HepG2 (cell line): ENCODE data around the gene MYOM1. TPM values are rescaled to one million over a fixed set of nuclear protein-coding genes. Genes with fewer than 3 reads are reported as not detected.

Experiments
- ATAC-seq: fragments of 200-7000 bp; cut with Tn5 transposase; 3 replicates; pipeline ENCODE4 v1.9.1; 2020; ENCODE audit warnings: mild to moderate bottlenecking, moderate library complexity
- BruUV-seq: library from RNA; stranded (reverse); fragments of 400-500 nt; replicated peaks from 2 replicates; lab custom pipeline; 2021; lab: Mats Ljungman, UMichigan
- CTCF ChIA-PET: fragments of 300-600 bp; formaldehyde crosslinking; extraction: SDS; loops from one replicate; lab custom pipeline; 2021; ENCODE audit warnings: low total read pairs, inconsistent platforms, low intra/inter-chr PET ratio; lab: Yijun Ruan, JAX
- POLR2A ChIA-PET: fragments of 350-600 bp; sonication (Branson Sonifier 250); formaldehyde crosslinking; loops from one replicate; lab custom pipeline; 2020; ENCODE audit warnings: antibody characterized with exemption, inconsistent platforms; lab: Yijun Ruan, JAX
- DNase-seq: peaks from one replicate; pipeline ENCODE4 v3.0.0-alpha.2; 2015; ENCODE audit warnings: low spot score
- FAIRE-seq: peaks from 3 replicates; lab custom pipeline; 2011; peaks lifted over from hg19 to GRCh38; lab: Jason Lieb, UNC
- H2AFZ ChIP-seq: one replicate; pipeline ENCODE4 v1.6.1; 2011; ENCODE audit warnings: low read length, inconsistent platforms
- H3K27ac ChIP-seq: fragments of 300-600 bp; 3 replicates; pipeline ENCODE4 v1.8.0; 2011; ENCODE audit warnings: mixed run types, mild to moderate bottlenecking, mixed read lengths, low read length, inconsistent platforms; ENCODE audit not compliant: insufficient read depth; ENCODE audit errors: extremely low read length
- H3K27me3 ChIP-seq, 2 experiments: fragments of 200-600 bp in 1 of 2; 2 replicates in 1 of 2; 3 replicates in 1 of 2; pipeline versions ENCODE4 v1.6.0 to v1.8.0; 2011; ENCODE audit warnings: low read length in 2 of 2, mild to moderate bottlenecking in 2 of 2, moderate library complexity in 2 of 2, inconsistent platforms in 1 of 2; ENCODE audit not compliant: insufficient read depth in 2 of 2, control insufficient read depth in 1 of 2
- H3K36me3 ChIP-seq, 2 experiments: fragments of 200-600 bp in 1 of 2; replicated peaks in 1 of 2; 2 replicates in 1 of 2; 3 replicates in 1 of 2; pipeline versions ENCODE4 v1.5.1 to v1.8.0; 2011; ENCODE audit warnings: low read length in 2 of 2, inconsistent platforms in 1 of 2; ENCODE audit not compliant: insufficient read depth in 2 of 2, control insufficient read depth in 1 of 2
- H3K4me1 ChIP-seq: 2 replicates; pipeline ENCODE4 v1.5.1; 2012; ENCODE audit warnings: low read length, inconsistent platforms; ENCODE audit not compliant: insufficient read depth
- H3K4me2 ChIP-seq: 2 replicates; pipeline ENCODE4 v1.6.0; 2011; ENCODE audit warnings: low read depth, low read length, inconsistent platforms
- H3K4me3 ChIP-seq, 3 experiments: fragments of 200-600 bp in 1 of 3; sonication (generic), shearing (Covaris generic) in 1 of 3; replicated peaks in 1 of 3; 2 replicates each; pipeline ENCODE4 v1.5.1; 2011 to 2016; ENCODE audit warnings: low read length in 3 of 3, inconsistent platforms in 2 of 3, low read depth in 2 of 3, mild to moderate bottlenecking in 2 of 3, control low read depth in 1 of 3, mixed read lengths in 1 of 3; ENCODE audit not compliant: insufficient read depth in 1 of 3
- H3K79me2 ChIP-seq: one replicate; pipeline ENCODE4 v1.6.1; 2011; ENCODE audit warnings: low read length, inconsistent platforms; ENCODE audit not compliant: insufficient read depth
- H3K9ac ChIP-seq: 2 replicates; pipeline ENCODE4 v1.6.0; 2011; ENCODE audit warnings: mild to moderate bottlenecking, low read depth, low read length, inconsistent platforms; ENCODE audit not compliant: insufficient read depth
- H3K9me3 ChIP-seq: 2 replicates; pipeline ENCODE4 v1.5.1; 2012; ENCODE audit warnings: mild to moderate bottlenecking, low read length
- H4K20me1 ChIP-seq: 2 replicates; pipeline ENCODE4 v1.6.0; 2011; ENCODE audit warnings: inconsistent platforms, mild to moderate bottlenecking, low read length, moderate library complexity; ENCODE audit not compliant: insufficient read depth
- BRCA1 ChIP-seq: sonication (generic); formaldehyde crosslinking; IDR thresholded peaks from 2 replicates; pipeline ENCODE4 v1.4.0; 2020; ENCODE audit warnings: missing genetic modification reagents
- CENPX ChIP-seq: sonication (generic); formaldehyde crosslinking; IDR thresholded peaks from 2 replicates; pipeline ENCODE4 v1.9.0; 2021; ENCODE audit warnings: mild to moderate bottlenecking, missing genetic modification reagents, moderate library complexity
- FIP1L1 ChIP-seq: fragments of 200-400 bp; formaldehyde crosslinking; IDR thresholded peaks from 2 replicates; pipeline ENCODE4 v1.6.1; 2018; ENCODE audit warnings: low read depth, mild to moderate bottlenecking, low read length, moderate library complexity, borderline replicate concordance; ENCODE audit not compliant: insufficient read depth
- KMT2A ChIP-seq: sonication (generic); formaldehyde crosslinking; IDR thresholded peaks from 2 replicates; pipeline ENCODE4 v1.4.0; 2020; ENCODE audit warnings: missing genetic modification reagents
- TAF1 ChIP-seq: sonication (generic); formaldehyde crosslinking; IDR thresholded peaks from 2 replicates; pipeline ENCODE4 v1.4.0; 2020; ENCODE audit warnings: missing genetic modification reagents
- THAP11 ChIP-seq: IDR thresholded peaks from 2 replicates; pipeline ENCODE4 v1.6.1; 2016; ENCODE audit warnings: missing biosample characterization, missing genetic modification reagents
- YY1 ChIP-seq: IDR thresholded peaks from 2 replicates; pipeline ENCODE4 v1.6.1; 2011; ENCODE audit warnings: low read length, low read depth, moderate library complexity, mild to moderate bottlenecking; ENCODE audit not compliant: insufficient read depth, insufficient replicate concordance
- ZBTB2 ChIP-seq: sonication (generic); formaldehyde crosslinking; IDR thresholded peaks from 2 replicates; pipeline ENCODE4 v1.8.0; 2022; ENCODE audit warnings: low read depth, missing genetic modification reagents
- ZBTB33 ChIP-seq: sonication (generic); formaldehyde crosslinking; IDR thresholded peaks from 2 replicates; pipeline ENCODE4 v1.4.0; 2020; ENCODE audit warnings: missing genetic modification reagents
- ZNF234 ChIP-seq: sonication (generic); formaldehyde crosslinking; conservative IDR thresholded peaks from 2 replicates; pipeline ENCODE4 v1.5.1; 2020; ENCODE audit warnings: mild to moderate bottlenecking, missing genetic modification reagents
- ZNF773 ChIP-seq: sonication (generic); formaldehyde crosslinking; IDR thresholded peaks from 2 replicates; pipeline ENCODE4 v1.4.0; 2020; ENCODE audit warnings: missing genetic modification reagents, borderline replicate concordance
- ZNF784 ChIP-seq: sonication (generic); formaldehyde crosslinking; IDR thresholded peaks from 2 replicates; pipeline ENCODE4 v1.5.1; 2020; ENCODE audit warnings: missing genetic modification reagents, mild to moderate bottlenecking, borderline replicate concordance
- ZNF790 ChIP-seq: sonication (generic); formaldehyde crosslinking; IDR thresholded peaks from 2 replicates; pipeline ENCODE4 v1.8.0; 2022; ENCODE audit warnings: missing genetic modification reagents, mild to moderate bottlenecking, borderline replicate concordance
- in situ Hi-C: cut with HindIII; loops from 2 replicates; pipeline ENCODE4 v1.10.0; 2017; ENCODE audit warnings: low pct_unique_long_range_greater_than_20kb; ENCODE audit not compliant: extremely low pct_ligation_motif_present
- intact Hi-C: fragments of 100-400 bp; cut with micrococcal nuclease; formaldehyde crosslinking; loops from one replicate; pipeline ENCODE4 v1.10.0; 2022; ENCODE audit not compliant: unreplicated experiment
- polyA plus RNA-seq, 8 experiments: library from polyadenylated mRNA; depleted of rRNA in 3 of 8; stranded (reverse) in 7 of 8; unstranded in 1 of 8; fragments of >200 nt; fragmentation: Illumina TruSeq in 4 of 8; extraction: Trizol in 4 of 8; gene quantifications; 2 replicates each; pipeline versions ENCODE4 v1.2.1 to v1.2.3, GENCODE V29; 2011 to 2016; ENCODE audit warnings: low read depth in 4 of 8, missing spikeins in 1 of 8, mixed read lengths in 1 of 8; ENCODE audit not compliant: insufficient read depth in 1 of 8
- total RNA-seq, 5 experiments: library from RNA; depleted of rRNA; stranded (reverse); fragments of >200 nt; fragmentation: Illumina TruSeq; extraction: Trizol; gene quantifications; 2 replicates each; pipeline ENCODE4 v1.2.3, GENCODE V29; 2016; ENCODE audit warnings: low read depth in 1 of 5
- TF ChIP-seq, protein P1 (sequence below): sonication (generic); formaldehyde crosslinking; IDR thresholded peaks from 2 replicates; pipeline ENCODE4 v1.4.0; 2020; ENCODE audit warnings: mild to moderate bottlenecking, missing genetic modification reagents
- TF ChIP-seq, protein P2 (sequence below): sonication (generic); formaldehyde crosslinking; IDR thresholded peaks from 2 replicates; pipeline ENCODE4 v1.5.1; 2020; ENCODE audit warnings: mild to moderate bottlenecking, missing genetic modification reagents, moderate library complexity

MYOM1 gene
- total and polyA plus RNA-seq, 2 of the 13 experiments (the other 11 are each of a cell fraction or from before 2014, with no cell fraction given): 0.46 to 0.98 TPM

DNA sequence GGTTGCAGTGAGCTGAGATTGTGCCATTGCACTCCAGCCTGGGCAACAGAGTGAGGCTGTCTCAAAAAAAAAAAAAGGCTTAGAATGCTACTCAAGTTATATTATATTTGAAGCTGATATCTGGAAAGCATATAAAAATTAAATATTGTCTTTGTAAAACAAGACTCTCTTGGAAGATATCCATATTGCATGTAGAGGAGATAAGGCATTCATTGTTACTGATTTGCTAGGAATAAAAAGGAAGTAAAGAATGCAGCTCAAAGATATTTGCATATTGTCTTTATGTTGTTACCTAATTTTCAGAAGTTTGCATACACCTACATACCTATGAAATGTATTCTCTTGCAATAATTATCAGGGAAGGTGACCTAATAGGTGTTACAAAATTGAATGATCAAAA, 79.4 kb downstream of the MYOM1 start:
- no TSS peak for BruUV-seq
- FAIRE-seq: no peak
- no peak overlapping the region for H3K9ac ChIP-seq
- no peak overlapping the region for H3K4me3 ChIP-seq
- intact Hi-C loops: no loop called here
- peaks cover 10% of the 10 kb centered on the region; the same call in 1 of the 2 replicates for H3K9me3 ChIP-seq
- no peak for ATAC-seq
- CTCF ChIA-PET: no interaction called here
- in situ Hi-C loops: no loop called here
- no peak overlapping the region for H3K4me2 ChIP-seq
- POLR2A ChIA-PET: no interaction called here
- no peaks in the 10 kb centered on the region for H4K20me1 ChIP-seq
- no peak for DNase-seq
- H3K79me2 ChIP-seq: no peaks in the 10 kb centered on the region
- H2AFZ ChIP-seq: no peak overlapping the region
- no peak overlapping the region for H3K27ac ChIP-seq
- H3K27me3 ChIP-seq: no peaks in the 10 kb centered on the region
- H3K36me3 ChIP-seq: no peaks in the 10 kb centered on the region
- peaks cover 12% of the 10 kb centered on the region for H3K4me1 ChIP-seq
- TF ChIP-seq, protein P1, sequence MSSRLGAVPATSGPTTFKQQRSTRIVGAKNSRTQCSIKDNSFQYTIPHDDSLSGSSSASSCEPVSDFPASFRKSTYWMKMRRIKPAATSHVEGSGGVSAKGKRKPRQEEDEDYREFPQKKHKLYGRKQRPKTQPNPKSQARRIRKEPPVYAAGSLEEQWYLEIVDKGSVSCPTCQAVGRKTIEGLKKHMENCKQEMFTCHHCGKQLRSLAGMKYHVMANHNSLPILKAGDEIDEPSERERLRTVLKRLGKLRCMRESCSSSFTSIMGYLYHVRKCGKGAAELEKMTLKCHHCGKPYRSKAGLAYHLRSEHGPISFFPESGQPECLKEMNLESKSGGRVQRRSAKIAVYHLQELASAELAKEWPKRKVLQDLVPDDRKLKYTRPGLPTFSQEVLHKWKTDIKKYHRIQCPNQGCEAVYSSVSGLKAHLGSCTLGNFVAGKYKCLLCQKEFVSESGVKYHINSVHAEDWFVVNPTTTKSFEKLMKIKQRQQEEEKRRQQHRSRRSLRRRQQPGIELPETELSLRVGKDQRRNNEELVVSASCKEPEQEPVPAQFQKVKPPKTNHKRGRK (CRISPR knock-in tag): no peak
- no peak for TF ChIP-seq YY1
- no peak for TF ChIP-seq ZNF234 (CRISPR knock-in tag)
- TF ChIP-seq CENPX: no peak
- no peak for TF ChIP-seq ZNF773 (CRISPR knock-in tag)
- TF ChIP-seq BRCA1 (CRISPR knock-in tag): no peak
- TF ChIP-seq THAP11 (CRISPR knock-in tag): no peak
- TF ChIP-seq KMT2A (CRISPR knock-in tag): no peak
- no peak for TF ChIP-seq ZNF790 (CRISPR knock-in tag)
- TF ChIP-seq ZBTB2 (CRISPR knock-in tag): no peak
- no peak for TF ChIP-seq ZBTB33
- TF ChIP-seq ZNF784: no peak
- TF ChIP-seq, protein P2, sequence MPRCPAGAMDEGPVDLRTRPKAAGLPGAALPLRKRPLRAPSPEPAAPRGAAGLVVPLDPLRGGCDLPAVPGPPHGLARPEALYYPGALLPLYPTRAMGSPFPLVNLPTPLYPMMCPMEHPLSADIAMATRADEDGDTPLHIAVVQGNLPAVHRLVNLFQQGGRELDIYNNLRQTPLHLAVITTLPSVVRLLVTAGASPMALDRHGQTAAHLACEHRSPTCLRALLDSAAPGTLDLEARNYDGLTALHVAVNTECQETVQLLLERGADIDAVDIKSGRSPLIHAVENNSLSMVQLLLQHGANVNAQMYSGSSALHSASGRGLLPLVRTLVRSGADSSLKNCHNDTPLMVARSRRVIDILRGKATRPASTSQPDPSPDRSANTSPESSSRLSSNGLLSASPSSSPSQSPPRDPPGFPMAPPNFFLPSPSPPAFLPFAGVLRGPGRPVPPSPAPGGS (CRISPR knock-in tag): no peak
- TF ChIP-seq FIP1L1: no peak
- no peak for TF ChIP-seq TAF1 (CRISPR knock-in tag)
